ENCODE data around the gene PCGF3.

DNA sequence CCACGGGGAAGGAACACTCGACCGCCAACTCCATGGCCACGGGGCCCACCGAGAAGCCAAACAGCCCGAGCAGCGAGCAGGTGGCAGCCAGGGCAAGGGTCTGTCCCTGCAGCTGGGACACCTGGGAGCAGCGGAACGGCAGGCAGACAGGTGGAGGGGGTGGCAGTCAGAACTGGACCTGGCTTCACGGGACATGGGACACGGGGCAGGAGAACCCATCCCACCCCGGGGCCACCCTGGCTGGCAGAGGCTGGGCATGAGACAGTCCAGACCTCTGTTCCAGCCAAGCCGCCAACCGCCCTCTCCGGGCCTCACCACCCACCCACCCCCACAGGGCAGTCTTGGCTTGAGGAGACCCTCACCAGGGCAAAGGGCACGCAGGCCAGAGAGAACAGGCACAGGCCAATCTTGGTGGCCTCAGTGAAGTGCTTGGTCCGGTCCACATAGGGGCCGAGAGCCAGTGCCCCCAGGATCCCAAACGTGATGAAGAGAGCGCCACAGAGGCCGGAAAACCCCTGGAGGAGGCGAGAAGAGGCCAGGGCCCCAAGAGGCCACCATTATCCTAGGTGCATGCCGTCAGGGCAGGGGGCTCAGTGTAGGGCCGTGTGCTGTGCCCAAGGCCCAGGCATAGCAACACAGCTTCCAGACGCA, 22.3 kb upstream of the PCGF3 start:
- TF ChIP-seq, protein P1, sequence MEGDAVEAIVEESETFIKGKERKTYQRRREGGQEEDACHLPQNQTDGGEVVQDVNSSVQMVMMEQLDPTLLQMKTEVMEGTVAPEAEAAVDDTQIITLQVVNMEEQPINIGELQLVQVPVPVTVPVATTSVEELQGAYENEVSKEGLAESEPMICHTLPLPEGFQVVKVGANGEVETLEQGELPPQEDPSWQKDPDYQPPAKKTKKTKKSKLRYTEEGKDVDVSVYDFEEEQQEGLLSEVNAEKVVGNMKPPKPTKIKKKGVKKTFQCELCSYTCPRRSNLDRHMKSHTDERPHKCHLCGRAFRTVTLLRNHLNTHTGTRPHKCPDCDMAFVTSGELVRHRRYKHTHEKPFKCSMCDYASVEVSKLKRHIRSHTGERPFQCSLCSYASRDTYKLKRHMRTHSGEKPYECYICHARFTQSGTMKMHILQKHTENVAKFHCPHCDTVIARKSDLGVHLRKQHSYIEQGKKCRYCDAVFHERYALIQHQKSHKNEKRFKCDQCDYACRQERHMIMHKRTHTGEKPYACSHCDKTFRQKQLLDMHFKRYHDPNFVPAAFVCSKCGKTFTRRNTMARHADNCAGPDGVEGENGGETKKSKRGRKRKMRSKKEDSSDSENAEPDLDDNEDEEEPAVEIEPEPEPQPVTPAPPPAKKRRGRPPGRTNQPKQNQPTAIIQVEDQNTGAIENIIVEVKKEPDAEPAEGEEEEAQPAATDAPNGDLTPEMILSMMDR (IDR thresholded peaks at IDR 0.05), result no peak
- TF ChIP-seq POLR2A (IDR thresholded peaks at IDR 0.05) (no peak), POLR2AphosphoS5 (IDR thresholded peaks at IDR 0.05) (no peak)

Data from transverse colon (tissue), 4 donors.